Ramos (cell line): Measurements from ENCODE around the gene PRR33.
"Not testable (repeated sequence)": the region's sequence is repeated elsewhere in the genome, so short reads cannot be mapped to it uniquely, and the experiment has no call there.

Experiments
- in situ Hi-C: fragments of 300-500 bp; cut with MboI; formaldehyde crosslinking; loops from one replicate; pipeline ENCODE4 v1.14.3; 2022; ENCODE audit warnings: low sequenced_read_pairs; ENCODE audit not compliant: unreplicated experiment

The PRR33 gene

GRCh38 chr11:1891831-1892115 lies at the start of gene PRR33:
PRR33 (minus strand) TSS chr11:1891895; CDS start chr11:1890584, 1,311 bp downstream.
- in situ Hi-C loops, result no loop called here

GRCh38 chr11:1939788-1940187 lies 48.1 kb upstream of the PRR33 start:
- in situ Hi-C loops, result not testable (repeated sequence)

- in situ Hi-C loops, result no loop called here
Observed at GRCh38 chr11:1939006-1939625, 47.4 kb upstream of the PRR33 start.

- in situ Hi-C loops, result no loop called here
Observed at GRCh38 chr11:1938343-1939005, 46.8 kb upstream of the PRR33 start.

- in situ Hi-C loops, result no loop called here
Observed at GRCh38 chr11:1937616-1938342, 46.1 kb upstream of the PRR33 start.

GRCh38 chr11:1936781-1937615 lies 45.3 kb upstream of the PRR33 start:
- in situ Hi-C loops, result no loop called here

GRCh38 chr11:1936072-1936780 lies 44.5 kb upstream of the PRR33 start:
- in situ Hi-C loops, result no loop called here

- in situ Hi-C loops, result no loop called here
Observed at GRCh38 chr11:1935156-1936071, 43.7 kb upstream of the PRR33 start.

- in situ Hi-C loops, result no loop called here
Observed at GRCh38 chr11:1934335-1935155, 42.9 kb upstream of the PRR33 start.

GRCh38 chr11:1933416-1934334 lies 42.0 kb upstream of the PRR33 start:
- in situ Hi-C loops, result no loop called here

- in situ Hi-C loops, result no loop called here
Observed at GRCh38 chr11:1932681-1933080, 41.0 kb upstream of the PRR33 start.

- in situ Hi-C loops, result no loop called here
Observed at GRCh38 chr11:1932105-1932480, 40.4 kb upstream of the PRR33 start.

- in situ Hi-C loops, result no loop called here
Observed at GRCh38 chr11:1931341-1932104, 39.8 kb upstream of the PRR33 start.

- in situ Hi-C loops, result no loop called here
Observed at GRCh38 chr11:1930462-1930830, 38.8 kb upstream of the PRR33 start.

GRCh38 chr11:1929621-1930461 lies 38.1 kb upstream of the PRR33 start:
- in situ Hi-C loops, result no loop called here
